ENCODE results near the gene MRPL41.

DNA sequence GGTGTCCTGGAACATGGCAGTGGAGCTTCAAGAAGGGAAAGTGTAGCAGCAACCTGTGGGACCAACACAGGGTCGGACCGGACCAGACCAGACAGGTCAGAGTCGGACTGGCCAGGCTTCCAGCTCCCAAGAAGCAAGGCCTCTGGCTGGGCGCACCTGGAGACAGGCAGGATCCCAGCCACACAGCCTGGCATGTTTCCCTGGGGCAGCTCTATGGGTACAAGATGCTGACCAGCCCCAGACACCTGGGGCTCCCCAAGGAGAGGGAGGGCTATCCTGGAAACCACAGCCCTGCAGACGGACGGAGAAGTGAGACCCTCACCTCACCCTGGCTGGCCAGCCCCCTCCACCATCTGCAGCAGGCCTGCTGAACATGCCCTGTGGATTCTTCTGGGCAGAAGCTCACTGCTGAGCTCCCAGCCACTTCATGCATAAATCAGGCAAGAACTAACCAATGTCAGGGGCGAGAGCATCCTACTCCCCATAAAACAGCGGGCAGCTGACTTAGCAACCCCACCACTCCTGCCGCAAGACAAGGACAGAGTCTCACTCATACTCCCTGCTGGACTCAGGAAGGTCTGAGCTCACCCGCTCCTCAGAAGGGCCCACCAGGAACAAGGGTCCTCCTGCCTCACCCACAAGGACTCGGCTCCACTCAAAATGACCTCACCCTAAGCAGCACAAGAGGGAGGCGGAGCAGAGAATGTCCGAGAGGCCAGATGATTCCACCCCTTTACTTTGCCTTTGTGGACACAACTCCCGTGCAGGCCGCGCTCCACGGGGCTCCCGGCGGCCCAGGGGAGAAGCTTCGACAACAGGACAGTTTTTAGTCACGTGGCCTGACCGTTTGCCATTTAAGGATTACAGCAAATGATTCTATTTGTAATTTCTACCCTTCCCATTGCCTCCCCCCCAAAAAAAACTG lies 29.9 kb downstream of the MRPL41 start:
- TF ChIP-seq, protein P1, sequence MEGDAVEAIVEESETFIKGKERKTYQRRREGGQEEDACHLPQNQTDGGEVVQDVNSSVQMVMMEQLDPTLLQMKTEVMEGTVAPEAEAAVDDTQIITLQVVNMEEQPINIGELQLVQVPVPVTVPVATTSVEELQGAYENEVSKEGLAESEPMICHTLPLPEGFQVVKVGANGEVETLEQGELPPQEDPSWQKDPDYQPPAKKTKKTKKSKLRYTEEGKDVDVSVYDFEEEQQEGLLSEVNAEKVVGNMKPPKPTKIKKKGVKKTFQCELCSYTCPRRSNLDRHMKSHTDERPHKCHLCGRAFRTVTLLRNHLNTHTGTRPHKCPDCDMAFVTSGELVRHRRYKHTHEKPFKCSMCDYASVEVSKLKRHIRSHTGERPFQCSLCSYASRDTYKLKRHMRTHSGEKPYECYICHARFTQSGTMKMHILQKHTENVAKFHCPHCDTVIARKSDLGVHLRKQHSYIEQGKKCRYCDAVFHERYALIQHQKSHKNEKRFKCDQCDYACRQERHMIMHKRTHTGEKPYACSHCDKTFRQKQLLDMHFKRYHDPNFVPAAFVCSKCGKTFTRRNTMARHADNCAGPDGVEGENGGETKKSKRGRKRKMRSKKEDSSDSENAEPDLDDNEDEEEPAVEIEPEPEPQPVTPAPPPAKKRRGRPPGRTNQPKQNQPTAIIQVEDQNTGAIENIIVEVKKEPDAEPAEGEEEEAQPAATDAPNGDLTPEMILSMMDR (IDR thresholded peaks at IDR 0.05), result no peak
- TF ChIP-seq POLR2A (IDR thresholded peaks at IDR 0.05) (no peak), POLR2AphosphoS5 (IDR thresholded peaks at IDR 0.05) (no peak), EP300 (IDR thresholded peaks at IDR 0.05) (no peak)

All from suprapubic skin (tissue), 4 donors.